PC-9 (cell line): Measurements from ENCODE around the gene ASPDH. TPM values are rescaled to one million over a fixed set of nuclear protein-coding genes. Genes with fewer than 3 reads are reported as not detected.

Source experiments
- BruUV-seq: library from RNA; stranded (reverse); fragments of 400-500 nt; replicated peaks from 2 replicates; lab custom pipeline; 2021; lab: Mats Ljungman, UMichigan
- CTCF ChIA-PET: fragments of 300-600 bp; sonication (Branson Sonifier 250); formaldehyde crosslinking; loops from one replicate; lab custom pipeline; 2022; ENCODE audit warnings: antibody characterized with exemption; lab: Charles Lee
- POLR2A ChIA-PET: fragments of 300-600 bp; sonication (Branson Sonifier 250); formaldehyde crosslinking; loops from one replicate; lab custom pipeline; 2022; ENCODE audit warnings: antibody characterized with exemption; ENCODE audit not compliant: unreplicated experiment; lab: Charles Lee
- DNase-seq, 2 experiments: peaks; one replicate each; pipeline versions ENCODE4 v3.0.0 to v3.0.0-alpha.2; 2015 to 2022; ENCODE audit warnings: mixed read lengths in 1 of 2
- H2AFZ ChIP-seq: fragments of 200-600 bp; sonication (generic); 2 replicates; pipeline ENCODE4 v1.8.1; 2017; ENCODE audit warnings: antibody characterized with exemption
- H3F3A ChIP-seq: fragments of 200-600 bp; sonication (generic); 2 replicates; pipeline ENCODE4 v1.8.1; 2017; ENCODE audit warnings: antibody characterized with exemption, mild to moderate bottlenecking, low read depth; ENCODE audit not compliant: insufficient read depth
- H3K27ac ChIP-seq: fragments of 200-600 bp; sonication (generic); 2 replicates; pipeline ENCODE4 v1.6.1; 2016; ENCODE audit warnings: mixed run types
- H3K27me3 ChIP-seq: fragments of 200-600 bp; sonication (generic); 2 replicates; pipeline ENCODE4 v1.6.1; 2016; ENCODE audit warnings: low read depth, mixed run types; ENCODE audit not compliant: insufficient read depth
- H3K36me3 ChIP-seq: fragments of 200-600 bp; sonication (generic); 2 replicates; pipeline ENCODE4 v1.6.1; 2016; ENCODE audit warnings: low read depth, mixed run types
- H3K4me1 ChIP-seq: fragments of 200-600 bp; sonication (generic); replicated peaks from 2 replicates; pipeline ENCODE4 v1.6.1; 2016; ENCODE audit warnings: mixed run types; ENCODE audit not compliant: insufficient read depth
- H3K4me2 ChIP-seq: fragments of 200-600 bp; sonication (generic); 2 replicates; pipeline ENCODE4 v1.6.1; 2017; ENCODE audit warnings: mixed run types
- H3K4me3 ChIP-seq: fragments of 200-600 bp; sonication (generic); 2 replicates; pipeline ENCODE4 v1.6.1; 2016; ENCODE audit warnings: mixed run types
- H3K79me2 ChIP-seq: fragments of 200-600 bp; sonication (generic); 2 replicates; pipeline ENCODE4 v1.6.1; 2017; ENCODE audit warnings: low read depth, mixed run types
- H3K9me2 ChIP-seq: fragments of 200-600 bp; sonication (generic); 2 replicates; pipeline ENCODE4 v1.8.1; 2017; ENCODE audit warnings: mild to moderate bottlenecking; ENCODE audit not compliant: insufficient read depth
- H3K9me3 ChIP-seq: fragments of 200-600 bp; sonication (generic); 2 replicates; pipeline ENCODE4 v1.8.1; 2016; ENCODE audit warnings: low read depth; ENCODE audit not compliant: insufficient read depth
- H4K20me1 ChIP-seq: fragments of 200-600 bp; sonication (generic); 2 replicates; pipeline ENCODE4 v1.8.1; 2017; ENCODE audit not compliant: insufficient read depth
- EZH2 ChIP-seq: fragments of 200-600 bp; sonication (generic); IDR thresholded peaks from 2 replicates; pipeline ENCODE4 v1.8.0; 2017; ENCODE audit warnings: antibody characterized with exemption, low read depth
- intact Hi-C: fragments of 100-400 bp; cut with micrococcal nuclease; formaldehyde crosslinking; loops from one replicate; pipeline ENCODE4 v1.10.0; 2022; ENCODE audit not compliant: unreplicated experiment
- total RNA-seq: library from RNA; stranded (reverse); gene quantifications from 2 replicates; pipeline ENCODE4 v1.2.3, GENCODE V29; 2021
- TF ChIP-seq, protein P1 (sequence below): fragments of 200-600 bp; sonication (generic); conservative IDR thresholded peaks from 2 replicates; pipeline ENCODE4 v1.6.1; 2017; ENCODE audit warnings: mixed run types, antibody characterized with exemption, mild to moderate bottlenecking, moderate library complexity

ASPDH gene
- total RNA-seq, 1 experiment from 2014 or later, result not detected

GRCh38 chr19:50496189-50497021 lies 17.3 kb downstream of the ASPDH start:
- TF ChIP-seq, protein P1, sequence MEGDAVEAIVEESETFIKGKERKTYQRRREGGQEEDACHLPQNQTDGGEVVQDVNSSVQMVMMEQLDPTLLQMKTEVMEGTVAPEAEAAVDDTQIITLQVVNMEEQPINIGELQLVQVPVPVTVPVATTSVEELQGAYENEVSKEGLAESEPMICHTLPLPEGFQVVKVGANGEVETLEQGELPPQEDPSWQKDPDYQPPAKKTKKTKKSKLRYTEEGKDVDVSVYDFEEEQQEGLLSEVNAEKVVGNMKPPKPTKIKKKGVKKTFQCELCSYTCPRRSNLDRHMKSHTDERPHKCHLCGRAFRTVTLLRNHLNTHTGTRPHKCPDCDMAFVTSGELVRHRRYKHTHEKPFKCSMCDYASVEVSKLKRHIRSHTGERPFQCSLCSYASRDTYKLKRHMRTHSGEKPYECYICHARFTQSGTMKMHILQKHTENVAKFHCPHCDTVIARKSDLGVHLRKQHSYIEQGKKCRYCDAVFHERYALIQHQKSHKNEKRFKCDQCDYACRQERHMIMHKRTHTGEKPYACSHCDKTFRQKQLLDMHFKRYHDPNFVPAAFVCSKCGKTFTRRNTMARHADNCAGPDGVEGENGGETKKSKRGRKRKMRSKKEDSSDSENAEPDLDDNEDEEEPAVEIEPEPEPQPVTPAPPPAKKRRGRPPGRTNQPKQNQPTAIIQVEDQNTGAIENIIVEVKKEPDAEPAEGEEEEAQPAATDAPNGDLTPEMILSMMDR, result no peak
- TF ChIP-seq EZH2, result no peak
- H3K4me1 ChIP-seq, result no peaks in the 10 kb centered on the region
- H3K27me3 ChIP-seq, result no peaks in the 10 kb centered on the region
- H3K4me2 ChIP-seq, result no peak overlapping the region
- H3K4me3 ChIP-seq, result no peak overlapping the region
- CTCF ChIA-PET, result no interaction called here
- no peaks in the 10 kb centered on the region for H3K9me2 ChIP-seq
- no peak overlapping the region for H3K27ac ChIP-seq
- H3K79me2 ChIP-seq, result no peaks in the 10 kb centered on the region
- H3K9me3 ChIP-seq, result no peaks in the 10 kb centered on the region
- POLR2A ChIA-PET, result no interaction called here
- no peak for DNase-seq
- BruUV-seq, result no TSS peak
- H4K20me1 ChIP-seq, result no peaks in the 10 kb centered on the region
- H3F3A ChIP-seq, result peaks cover 8% of the 10 kb centered on the region; the same call in 1 of the 2 replicates
- H2AFZ ChIP-seq, result no peak overlapping the region
- no peaks in the 10 kb centered on the region for H3K36me3 ChIP-seq
- intact Hi-C loops, result no loop called here

DNA sequence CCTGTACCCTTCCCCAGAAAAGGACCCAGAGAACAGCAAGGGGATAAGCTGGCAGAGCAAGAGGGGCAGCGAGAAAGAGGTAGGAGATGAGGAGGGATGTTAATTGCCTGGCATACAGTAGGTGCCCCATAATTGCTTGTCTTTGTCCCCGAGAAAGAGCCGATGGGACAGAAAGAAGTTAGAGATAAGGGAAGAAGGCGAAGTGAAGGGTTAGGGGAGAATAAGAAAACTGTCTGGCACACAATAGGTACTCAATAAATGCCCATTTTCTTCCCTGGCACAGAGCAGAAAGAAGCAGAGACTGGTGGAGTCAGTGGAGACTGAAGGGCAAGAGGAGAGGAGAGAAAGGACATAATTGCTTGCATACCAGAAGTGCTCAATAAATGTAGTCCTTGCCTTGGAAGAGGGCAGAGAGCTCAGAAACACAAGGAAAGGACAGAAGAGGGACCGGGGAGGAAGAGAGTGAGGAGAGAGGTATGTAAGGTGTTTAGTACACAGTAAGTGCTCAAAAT lies 18.6 kb downstream of the ASPDH start:
- ChIA-PET CTCF (no interaction called here), POLR2A (no interaction called here)
- H3K4me1 ChIP-seq, result no peaks in the 10 kb centered on the region
- H3K27me3 ChIP-seq, result no peaks in the 10 kb centered on the region
- TF ChIP-seq, protein P1, result no peak
- TF ChIP-seq EZH2, result no peak
- BruUV-seq, result no TSS peak
- H3F3A ChIP-seq, result peaks cover 8% of the 10 kb centered on the region; the same call in 1 of the 2 replicates
- no peaks in the 10 kb centered on the region for H4K20me1 ChIP-seq
- H3K36me3 ChIP-seq, result no peaks in the 10 kb centered on the region
- no peak overlapping the region for H3K27ac ChIP-seq
- H3K79me2 ChIP-seq, result no peaks in the 10 kb centered on the region
- no peak overlapping the region for H3K4me2 ChIP-seq
- DNase-seq, result no peak
- H3K9me3 ChIP-seq, result no peaks in the 10 kb centered on the region
- intact Hi-C loops, result no loop called here
- no peak overlapping the region for H3K4me3 ChIP-seq
- H2AFZ ChIP-seq, result no peak overlapping the region
- H3K9me2 ChIP-seq, result no peaks in the 10 kb centered on the region

GRCh38 chr19:50494186-50495019 lies 19.3 kb downstream of the ASPDH start:
- no peak overlapping the region for H3K27ac ChIP-seq
- peaks cover 8% of the 10 kb centered on the region; the same call in 1 of the 2 replicates for H3F3A ChIP-seq
- intact Hi-C loops, result no loop called here
- no peaks in the 10 kb centered on the region for H3K27me3 ChIP-seq
- CTCF ChIA-PET, result no interaction called here
- no peaks in the 10 kb centered on the region for H3K9me2 ChIP-seq
- no peak overlapping the region for H3K4me3 ChIP-seq
- TF ChIP-seq EZH2, result no peak
- TF ChIP-seq, protein P1, result no peak
- H2AFZ ChIP-seq, result no peak overlapping the region
- H3K4me1 ChIP-seq, result no peaks in the 10 kb centered on the region
- no TSS peak for BruUV-seq
- no peaks in the 10 kb centered on the region for H4K20me1 ChIP-seq
- POLR2A ChIA-PET, result no interaction called here
- DNase-seq, result no peak
- no peaks in the 10 kb centered on the region for H3K36me3 ChIP-seq
- H3K9me3 ChIP-seq, result no peaks in the 10 kb centered on the region
- H3K79me2 ChIP-seq, result no peaks in the 10 kb centered on the region
- H3K4me2 ChIP-seq, result no peak overlapping the region
